GM12875 (cell line): Measurements from ENCODE around the gene SYT8.
"Not testable (repeated sequence)": the region's sequence is repeated elsewhere in the genome, so short reads cannot be mapped to it uniquely, and the experiment has no call there.

Experiments
- H3K4me3 ChIP-seq: one replicate; pipeline ENCODE4 v1.5.1; 2011; ENCODE audit warnings: low read depth, low read length, control low read depth
- TF ChIP-seq, protein P1 (sequence below): IDR thresholded peaks from 2 replicates; pipeline ENCODE4 v1.5.1; 2011; ENCODE audit warnings: low read depth, mild to moderate bottlenecking, control low read depth, inconsistent platforms, low read length, moderate library complexity, borderline replicate concordance; ENCODE audit not compliant: insufficient read depth

Gene SYT8

DNA sequence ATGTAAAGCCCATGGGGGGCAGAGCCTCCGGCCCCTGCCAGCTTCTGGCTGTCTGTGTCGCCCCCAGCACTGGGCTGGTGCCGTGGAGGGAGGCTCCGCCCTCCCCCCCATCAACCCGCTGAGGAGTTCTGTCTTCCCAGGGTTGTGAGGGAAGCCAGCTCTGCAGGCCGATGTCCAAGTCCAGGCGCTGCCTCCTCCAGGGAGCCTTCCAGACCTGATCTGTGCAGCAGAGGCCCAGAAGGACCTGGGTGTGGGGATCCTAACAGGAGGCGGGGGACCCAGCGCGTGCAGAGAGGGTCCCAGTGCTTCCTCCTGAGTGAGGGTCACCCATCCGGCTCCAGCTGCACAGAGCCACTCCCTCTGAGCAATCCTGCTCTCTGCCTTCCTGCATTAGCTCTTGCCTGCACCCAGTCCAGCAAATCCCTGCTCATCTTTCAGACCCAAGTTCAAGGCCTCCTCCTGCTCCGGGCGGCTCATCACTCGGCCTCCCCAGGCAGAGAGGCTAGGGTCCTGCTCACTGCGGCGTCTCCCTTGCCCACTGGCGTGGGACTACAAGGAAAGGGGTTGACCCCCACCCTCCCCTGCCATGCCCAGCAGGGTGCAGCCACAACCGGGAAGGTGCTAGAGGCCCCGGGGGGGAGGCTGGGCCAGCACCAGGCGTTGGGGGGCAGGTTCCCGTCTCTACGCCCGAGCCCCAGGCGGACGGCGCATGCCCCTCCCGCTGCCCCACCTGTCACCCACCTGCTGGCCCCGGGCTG, 40.5 kb downstream of the SYT8 start:
- H3K4me3 ChIP-seq, result no peak overlapping the region

DNA sequence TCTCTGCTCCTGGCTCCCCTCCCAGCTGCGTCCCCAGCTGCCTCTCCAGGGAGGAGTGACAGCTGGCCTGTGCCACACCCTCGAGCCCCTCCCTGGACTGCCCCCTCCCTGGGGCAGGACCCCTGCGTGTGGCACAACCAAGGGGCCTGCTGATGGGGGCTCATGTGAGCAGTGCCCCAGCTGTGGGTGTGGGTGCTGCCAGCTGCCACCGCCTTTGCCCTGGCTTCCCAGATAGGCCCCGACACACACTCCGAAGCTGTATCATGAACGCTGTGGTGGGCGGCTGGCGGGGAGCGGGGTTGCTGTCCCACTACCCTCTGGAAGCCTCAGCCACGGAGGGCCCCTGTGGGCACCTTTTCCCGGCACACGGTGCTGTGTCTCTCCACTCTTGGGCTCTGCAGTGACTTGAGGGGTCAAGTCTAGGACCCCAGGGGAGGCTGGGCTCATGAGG, 41.1 kb downstream of the SYT8 start:
- H3K4me3 ChIP-seq, result not testable (repeated sequence)

More for the DNA sequence above, 40.5 kb downstream of the SYT8 start:
- TF ChIP-seq, protein P1, sequence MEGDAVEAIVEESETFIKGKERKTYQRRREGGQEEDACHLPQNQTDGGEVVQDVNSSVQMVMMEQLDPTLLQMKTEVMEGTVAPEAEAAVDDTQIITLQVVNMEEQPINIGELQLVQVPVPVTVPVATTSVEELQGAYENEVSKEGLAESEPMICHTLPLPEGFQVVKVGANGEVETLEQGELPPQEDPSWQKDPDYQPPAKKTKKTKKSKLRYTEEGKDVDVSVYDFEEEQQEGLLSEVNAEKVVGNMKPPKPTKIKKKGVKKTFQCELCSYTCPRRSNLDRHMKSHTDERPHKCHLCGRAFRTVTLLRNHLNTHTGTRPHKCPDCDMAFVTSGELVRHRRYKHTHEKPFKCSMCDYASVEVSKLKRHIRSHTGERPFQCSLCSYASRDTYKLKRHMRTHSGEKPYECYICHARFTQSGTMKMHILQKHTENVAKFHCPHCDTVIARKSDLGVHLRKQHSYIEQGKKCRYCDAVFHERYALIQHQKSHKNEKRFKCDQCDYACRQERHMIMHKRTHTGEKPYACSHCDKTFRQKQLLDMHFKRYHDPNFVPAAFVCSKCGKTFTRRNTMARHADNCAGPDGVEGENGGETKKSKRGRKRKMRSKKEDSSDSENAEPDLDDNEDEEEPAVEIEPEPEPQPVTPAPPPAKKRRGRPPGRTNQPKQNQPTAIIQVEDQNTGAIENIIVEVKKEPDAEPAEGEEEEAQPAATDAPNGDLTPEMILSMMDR, result no peak

DNA sequence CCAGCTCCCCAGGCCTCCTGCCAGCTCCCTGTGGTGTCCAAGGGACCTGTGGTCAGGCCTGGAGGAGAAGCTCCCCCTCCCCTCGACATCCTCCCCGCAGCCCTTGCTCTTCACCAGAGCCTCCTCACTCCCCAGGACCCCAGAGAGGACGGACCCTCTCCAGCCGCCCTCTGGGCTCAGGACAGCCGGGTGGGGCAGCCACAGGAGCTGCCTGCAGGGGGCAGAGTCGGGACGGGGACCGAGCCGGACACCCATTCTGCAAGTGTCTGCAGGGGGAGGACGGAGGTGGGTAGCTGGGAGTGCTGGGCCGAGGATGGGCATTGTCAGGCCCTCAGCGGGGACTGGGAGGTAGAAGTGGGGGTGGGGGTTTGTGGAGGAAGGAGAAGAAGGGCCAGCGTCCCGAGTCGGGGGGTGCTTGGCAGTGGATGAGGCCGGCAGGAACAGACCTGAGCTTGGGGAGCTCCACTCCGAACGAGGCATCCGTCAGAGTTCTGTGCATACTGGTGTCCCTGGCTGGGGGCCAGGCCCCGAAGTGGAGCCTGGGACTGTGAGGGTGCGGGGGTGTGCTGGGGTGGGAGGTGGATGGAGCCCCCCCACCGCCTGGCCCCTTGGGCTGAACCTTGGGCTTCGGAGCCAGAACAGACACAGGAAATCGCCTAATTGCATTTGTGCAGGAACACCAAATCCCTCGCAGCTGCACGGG, 41.7 kb downstream of the SYT8 start:
- TF ChIP-seq, protein P1, result peak; percentile 57; the same call in 1 of the 2 replicates

DNA sequence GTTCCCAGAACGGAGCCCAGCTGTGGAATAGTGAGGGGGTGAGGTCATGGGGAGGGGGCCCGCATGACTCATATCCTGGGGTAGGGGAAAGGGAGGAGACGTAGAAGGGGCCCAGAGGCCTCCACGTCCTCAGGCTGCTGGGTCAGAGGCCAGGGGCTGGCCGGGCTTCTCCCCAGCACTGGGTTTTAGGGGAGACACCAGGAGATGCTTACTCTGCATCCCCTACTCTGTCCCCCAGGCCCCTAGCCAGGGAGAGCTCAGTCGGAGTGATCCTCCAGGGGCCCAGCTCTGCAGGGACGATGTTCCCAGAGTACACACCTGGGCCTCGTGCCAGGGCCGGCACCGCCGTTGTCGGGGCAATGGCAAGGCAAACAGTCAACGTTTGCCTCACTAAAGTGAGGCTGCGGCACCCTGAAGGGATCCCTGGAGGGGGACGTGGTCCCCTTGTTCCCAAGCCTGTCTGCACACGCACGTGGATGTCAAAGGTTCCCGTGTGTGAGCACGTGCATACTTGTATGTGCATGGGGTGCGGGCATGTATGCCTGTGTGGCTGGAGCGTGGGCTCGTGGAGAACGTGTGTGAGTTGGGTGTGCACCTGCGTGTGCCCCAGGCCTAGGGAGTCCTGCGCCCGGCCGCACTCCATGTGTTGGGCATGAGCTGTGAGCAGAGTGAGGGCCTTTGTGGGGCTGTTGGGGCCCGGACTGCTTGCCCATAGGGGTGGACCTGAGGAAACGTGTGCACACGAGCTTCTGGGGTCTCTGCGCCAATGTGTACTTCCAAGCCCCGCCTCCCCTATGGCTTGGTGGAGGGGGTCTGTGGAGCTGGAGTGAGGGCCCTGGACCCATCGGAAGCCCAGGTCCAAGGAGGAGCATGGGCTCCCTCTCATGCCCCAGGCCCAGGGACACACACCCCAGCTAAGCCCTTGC, 42.7 kb downstream of the SYT8 start:
- TF ChIP-seq, protein P1, result no peak

More for the DNA sequence above, 41.7 kb downstream of the SYT8 start:
- H3K4me3 ChIP-seq, result no peak overlapping the region

DNA sequence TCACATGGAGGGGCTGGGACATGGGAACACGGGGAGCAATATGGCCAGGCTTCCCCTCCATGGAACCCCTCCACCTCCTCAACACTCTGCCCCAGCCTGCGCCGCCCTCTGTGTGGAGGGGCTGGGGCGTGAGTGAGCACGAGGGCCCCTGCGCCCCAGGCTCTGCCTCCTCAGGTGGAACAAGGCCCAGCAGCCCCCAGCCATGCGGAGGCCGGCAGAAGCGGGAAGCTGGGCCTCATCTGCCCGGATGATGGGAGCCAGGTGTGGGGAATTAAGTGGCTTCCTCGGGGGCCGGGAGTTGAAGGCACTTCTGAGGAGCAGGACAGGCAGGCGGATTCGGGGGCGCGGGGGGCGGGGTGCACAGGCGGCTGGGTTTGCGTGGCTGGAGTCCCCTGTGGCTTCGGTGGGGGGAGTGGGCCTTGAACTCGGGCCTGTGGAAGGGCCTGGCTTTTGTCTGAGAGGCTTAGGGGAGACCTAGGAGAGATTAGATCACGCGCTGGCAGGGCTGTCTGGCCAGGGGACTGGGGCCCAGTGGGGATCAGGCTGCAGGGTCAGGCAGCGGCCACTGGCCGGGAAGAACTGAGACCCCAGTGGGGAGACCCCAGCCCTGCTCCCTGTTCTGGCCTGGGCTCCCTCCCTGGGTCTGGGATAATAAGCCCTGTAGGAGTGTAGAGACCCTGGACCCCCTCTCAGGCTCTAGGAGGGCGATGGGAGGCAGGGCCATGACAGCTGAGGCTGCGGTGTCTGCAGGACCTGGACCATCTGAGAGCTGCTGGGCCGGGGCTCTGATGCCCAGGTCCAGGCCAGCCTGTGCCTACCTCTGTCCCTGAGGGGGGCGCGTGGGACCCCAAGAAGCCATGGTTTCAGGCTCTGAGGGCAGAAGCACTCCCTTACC, 43.6 kb downstream of the SYT8 start:
- TF ChIP-seq, protein P1, result no peak
- no peak overlapping the region for H3K4me3 ChIP-seq

More for the DNA sequence above, 42.7 kb downstream of the SYT8 start:
- H3K4me3 ChIP-seq, result no peak overlapping the region

DNA sequence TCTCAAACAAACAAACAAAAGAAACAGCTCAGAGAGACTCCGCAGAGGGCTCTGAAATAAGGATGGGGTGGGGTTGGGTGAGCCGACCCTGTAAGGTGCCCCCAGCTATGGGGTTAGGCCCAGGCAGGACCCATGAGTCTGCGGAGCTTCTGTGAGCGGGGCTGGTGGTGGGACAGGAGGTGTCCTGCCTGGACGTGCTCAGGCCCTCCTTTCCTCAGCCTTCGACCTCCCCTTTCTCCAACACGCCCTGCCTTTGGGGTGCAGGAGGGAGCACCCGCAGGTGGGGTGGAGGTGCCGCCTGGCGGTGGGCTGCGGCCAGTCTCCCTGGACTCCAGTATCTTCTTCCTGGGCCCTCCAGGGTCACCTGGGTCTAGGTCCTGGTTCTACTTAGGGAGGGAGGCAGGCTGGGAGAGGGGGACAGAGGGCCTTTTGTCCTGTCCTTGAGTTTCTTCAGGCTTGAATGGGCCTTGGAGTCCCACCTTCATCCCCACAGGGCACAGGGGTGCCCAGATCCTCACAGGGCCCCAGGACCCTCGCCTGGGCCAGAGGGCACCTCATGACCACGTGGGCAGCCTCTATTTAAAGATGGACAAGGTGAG, 44.7 kb downstream of the SYT8 start:
- TF ChIP-seq, protein P1, result no peak

More for the DNA sequence above, 44.7 kb downstream of the SYT8 start:
- no peak overlapping the region for H3K4me3 ChIP-seq
